ENCODE results near the gene C10orf120. TPM values are rescaled to one million over a fixed set of nuclear protein-coding genes. Genes with fewer than 3 reads are reported as not detected.

C10orf120 gene
- total RNA-seq, 4 donors from 2014 or later, result not detected

- Histone ChIP-seq H3K4me3 (no peak overlapping the region), H3K9me3 (no peaks in the 10 kb centered on the region), H3K27me3 (no peaks in the 10 kb centered on the region), H3K4me1 (no peaks in the 10 kb centered on the region), H3K27ac (no peak overlapping the region), H3K36me3 (no peaks in the 10 kb centered on the region)
- TF ChIP-seq EP300 (IDR thresholded peaks at IDR 0.05), result no peak
- no peak for TF ChIP-seq POLR2A (IDR thresholded peaks at IDR 0.05)
- no peak for TF ChIP-seq CTCF (IDR thresholded peaks at IDR 0.05)
- WGBS, 2 donors, result 72 to 81% methylated on average over 5 of the region's 5 CpGs
- DNase-seq (ENCODE audit: low spot score in 2 of 2), result no peak
These were observed 27.8 kb upstream of the C10orf120 start for GRCh38 chr10:122727426-122727825.

DNA sequence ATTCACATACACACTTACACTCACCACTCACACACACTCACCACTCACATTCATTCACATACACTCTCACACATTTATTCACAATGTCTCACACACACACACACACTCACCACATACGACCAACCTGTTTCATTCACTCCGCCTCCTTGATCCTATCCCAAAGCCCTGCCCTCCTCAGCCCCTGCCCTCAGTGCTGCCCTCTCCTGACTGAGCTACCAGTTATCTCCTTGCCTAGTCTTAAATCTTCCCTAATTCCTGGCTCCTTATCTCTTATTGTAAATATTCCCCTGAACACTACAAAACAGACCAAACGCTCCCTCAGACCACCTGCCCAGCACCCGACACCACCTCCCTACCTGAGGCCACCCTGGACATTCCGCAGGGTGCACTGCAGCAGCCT, 26.1 kb upstream of the C10orf120 start:
- no peak for DNase-seq (ENCODE audit: low spot score in 2 of 2)
- H3K4me1 ChIP-seq, result no peaks in the 10 kb centered on the region
- no peak overlapping the region for H3K4me3 ChIP-seq
- no peaks in the 10 kb centered on the region for H3K27me3 ChIP-seq
- WGBS, 2 donors, result 71 to 80% methylated on average over 5 of the region's 5 CpGs
- no peaks in the 10 kb centered on the region for H3K9me3 ChIP-seq
- TF ChIP-seq CTCF (IDR thresholded peaks at IDR 0.05), result no peak
- no peak for TF ChIP-seq EP300 (IDR thresholded peaks at IDR 0.05)
- TF ChIP-seq POLR2A (IDR thresholded peaks at IDR 0.05), result no peak
- no peak overlapping the region for H3K27ac ChIP-seq
- no peaks in the 10 kb centered on the region for H3K36me3 ChIP-seq

DNA sequence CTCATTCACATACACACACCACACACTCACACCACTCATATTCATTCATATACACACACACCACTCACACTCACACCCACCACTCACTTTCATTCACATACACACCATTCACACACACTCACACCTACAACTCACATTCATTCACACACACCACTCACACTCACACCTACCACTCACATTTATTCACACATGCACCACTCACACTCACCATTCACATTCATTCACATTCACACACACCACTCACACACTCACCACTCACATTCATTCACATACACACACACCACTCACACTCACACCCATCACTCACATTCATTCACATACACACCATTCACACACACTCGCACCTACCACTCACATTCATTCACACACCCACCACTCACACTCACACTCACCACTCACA, 25.4 kb upstream of the C10orf120 start:
- Histone ChIP-seq H3K36me3 (no peaks in the 10 kb centered on the region), H3K27ac (no peak overlapping the region), H3K27me3 (no peaks in the 10 kb centered on the region), H3K4me1 (no peaks in the 10 kb centered on the region), H3K4me3 (no peak overlapping the region), H3K9me3 (no peaks in the 10 kb centered on the region)
- TF ChIP-seq POLR2A (IDR thresholded peaks at IDR 0.05) (no peak), CTCF (IDR thresholded peaks at IDR 0.05) (no peak), EP300 (IDR thresholded peaks at IDR 0.05) (no peak)
- DNase-seq (ENCODE audit: low spot score in 2 of 2), result no peak
- 90 to 91% methylated on average over 1 of the region's 1 CpG for WGBS, 2 donors

- TF ChIP-seq POLR2A (IDR thresholded peaks at IDR 0.05) (no peak), EP300 (IDR thresholded peaks at IDR 0.05) (no peak), CTCF (IDR thresholded peaks at IDR 0.05) (no peak)
- no peaks in the 10 kb centered on the region for H3K4me1 ChIP-seq
- H3K9me3 ChIP-seq, result no peaks in the 10 kb centered on the region
- 88 to 95% methylated on average over 3 of the region's 3 CpGs for WGBS, 2 donors
- H3K27me3 ChIP-seq, result no peaks in the 10 kb centered on the region
- no peak overlapping the region for H3K4me3 ChIP-seq
- no peaks in the 10 kb centered on the region for H3K36me3 ChIP-seq
- DNase-seq (ENCODE audit: low spot score in 2 of 2), result no peak
- H3K27ac ChIP-seq, result no peak overlapping the region
These were observed 21.5 kb upstream of the C10orf120 start for GRCh38 chr10:122721111-122721510.

GRCh38 chr10:122716025-122716424, 16.4 kb upstream of the C10orf120 start:
- no peaks in the 10 kb centered on the region for H3K4me1 ChIP-seq
- TF ChIP-seq POLR2A (IDR thresholded peaks at IDR 0.05) (no peak), EP300 (IDR thresholded peaks at IDR 0.05) (no peak), CTCF (IDR thresholded peaks at IDR 0.05) (no peak)
- H3K36me3 ChIP-seq, result no peaks in the 10 kb centered on the region
- H3K27me3 ChIP-seq, result peaks cover 0 to 6% of the 10 kb centered on the region in 2 donors
- DNase-seq (ENCODE audit: low spot score in 2 of 2), result no peak
- H3K9me3 ChIP-seq, result no peaks in the 10 kb centered on the region
- 64 to 72% methylated on average over 2 of the region's 2 CpGs for WGBS, 2 donors
- no peak overlapping the region for H3K4me3 ChIP-seq
- H3K27ac ChIP-seq, result no peak overlapping the region

Measured in tibial nerve (tissue), 4 donors.